Colon (tissue), 2 donors: Measurements from ENCODE around the gene WWC2.

ENCODE experiments used
- FAIRE-seq: peaks from 2 replicates; lab custom pipeline; 2012; peaks lifted over from hg19 to GRCh38; lab: Jason Lieb, UNC
- donor health status: control.
- donor health status: control.

The WWC2 gene

GRCh38 chr4:183356173-183356830 is 257.2 kb downstream of the WWC2 start:
- no peak for FAIRE-seq

DNA sequence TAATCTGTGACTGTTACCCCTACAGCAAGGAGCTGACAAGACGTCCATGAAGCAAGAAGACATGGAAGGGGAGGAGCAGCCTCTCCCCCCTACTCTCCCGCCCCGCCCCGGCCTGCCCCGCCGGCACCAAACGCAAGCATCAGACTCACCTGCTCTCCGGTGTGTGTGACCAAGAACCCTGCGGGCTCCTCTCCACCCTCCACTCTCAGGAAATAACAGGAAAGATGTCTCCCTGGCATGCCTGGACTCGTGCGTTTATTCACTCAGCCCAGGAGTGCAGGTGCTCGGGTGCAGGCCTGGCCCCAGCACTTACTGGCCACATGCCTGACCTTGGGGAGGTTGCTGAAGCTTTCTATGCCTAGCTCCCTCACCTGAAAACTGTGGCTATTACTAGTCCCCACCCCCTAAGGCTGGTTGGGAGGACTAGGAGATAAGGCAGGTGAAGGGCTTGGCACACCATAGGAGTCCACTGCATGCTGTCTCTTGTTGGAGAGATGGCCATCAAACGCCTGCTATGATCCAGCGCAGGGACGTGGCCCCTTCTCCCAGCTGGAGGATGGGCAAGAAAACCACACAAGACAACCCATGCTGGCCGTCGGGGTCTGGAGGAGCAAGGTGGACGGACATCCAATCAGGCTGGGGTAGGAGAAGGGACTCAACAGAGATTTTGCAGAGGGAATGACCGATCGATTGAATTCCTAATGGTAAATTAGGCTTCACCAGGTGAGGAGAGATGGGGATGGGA is 258.0 kb downstream of the WWC2 start:
- FAIRE-seq = no peak

DNA sequence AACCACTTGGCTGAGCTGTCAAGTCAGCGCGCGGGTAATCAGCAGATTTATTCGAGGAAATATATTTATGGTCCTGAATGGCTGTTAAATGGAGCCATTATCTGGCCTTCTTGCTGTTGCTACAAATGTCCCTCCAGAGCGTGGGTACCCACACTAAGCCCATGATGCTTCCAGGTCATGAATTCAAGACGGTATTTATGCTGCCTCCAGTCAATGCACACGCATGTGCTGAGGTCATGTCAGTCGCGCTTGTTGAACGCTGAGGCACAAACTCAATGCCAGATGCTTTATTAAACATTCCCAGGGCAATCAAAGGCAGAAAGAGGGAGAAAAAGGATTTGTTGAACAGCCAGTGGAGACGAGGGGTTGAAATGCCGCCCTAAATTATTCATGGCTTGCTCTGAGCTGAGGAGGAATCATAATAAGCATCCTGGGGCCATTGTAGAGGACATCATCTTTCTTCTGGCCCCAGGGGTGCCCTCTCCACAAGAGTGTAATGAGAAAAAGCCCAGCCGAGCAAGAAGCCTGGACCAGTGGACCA is 259.2 kb downstream of the WWC2 start:
- FAIRE-seq = no peak

GRCh38 chr4:183360161-183360919 is 261.3 kb downstream of the WWC2 start:
- no peak for FAIRE-seq

GRCh38 chr4:183362036-183362435 is 263.0 kb downstream of the WWC2 start:
- no peak for FAIRE-seq

- FAIRE-seq = no peak
These were observed 264.0 kb downstream of the WWC2 start for GRCh38 chr4:183362916-183363542.

DNA sequence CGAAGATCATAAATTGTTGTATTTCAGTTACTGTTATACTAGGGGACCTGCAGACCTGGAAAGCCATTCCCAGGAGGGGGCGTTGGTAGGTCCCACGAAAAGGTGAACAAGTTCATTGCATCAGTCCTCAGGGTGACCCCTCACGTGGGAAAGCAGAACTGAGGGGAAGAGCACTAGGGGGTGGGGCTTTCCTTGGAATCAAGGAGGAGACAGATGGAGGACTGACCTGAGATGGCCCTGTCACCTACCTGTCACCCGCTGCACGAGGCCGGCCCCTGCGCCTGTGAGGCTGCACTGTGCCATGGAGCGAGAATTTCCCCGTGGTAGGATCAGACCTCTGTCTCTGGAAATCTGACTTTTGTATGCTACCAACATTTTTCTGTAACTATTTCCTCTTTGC is 265.0 kb downstream of the WWC2 start:
- no peak for FAIRE-seq

GRCh38 chr4:183366206-183366835 is 267.3 kb downstream of the WWC2 start:
- no peak for FAIRE-seq

GRCh38 chr4:183369073-183369472 is 270.0 kb downstream of the WWC2 start:
- FAIRE-seq = no peak
